Measurements from ENCODE around the gene ZNF333.
"Not testable (repeated sequence)": the region's sequence is repeated elsewhere in the genome, so short reads cannot be mapped to it uniquely, and the experiment has no call there.

Gene ZNF333

DNA sequence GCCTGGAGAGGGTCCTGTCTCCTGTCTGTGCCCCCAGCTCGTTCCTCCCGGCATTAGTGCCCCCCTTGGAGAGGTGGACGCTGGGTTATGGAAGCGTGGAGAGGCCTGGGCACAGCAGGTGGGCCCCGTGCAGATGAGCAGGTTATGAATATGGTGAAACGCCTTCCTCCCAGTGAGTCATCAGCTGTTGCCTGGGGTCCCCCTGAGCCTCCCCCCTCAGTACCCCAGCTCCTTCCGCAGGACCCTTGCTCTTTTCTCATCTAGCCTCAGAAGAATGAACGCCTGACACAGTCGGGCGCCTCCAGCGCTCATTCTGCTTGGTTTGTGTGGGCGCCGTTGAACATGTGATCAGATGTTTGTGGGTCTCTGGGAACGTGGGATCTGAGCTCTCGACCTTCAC is 76.0 kb downstream of the ZNF333 start:
- not testable (repeated sequence) for FAIRE-seq

DNA sequence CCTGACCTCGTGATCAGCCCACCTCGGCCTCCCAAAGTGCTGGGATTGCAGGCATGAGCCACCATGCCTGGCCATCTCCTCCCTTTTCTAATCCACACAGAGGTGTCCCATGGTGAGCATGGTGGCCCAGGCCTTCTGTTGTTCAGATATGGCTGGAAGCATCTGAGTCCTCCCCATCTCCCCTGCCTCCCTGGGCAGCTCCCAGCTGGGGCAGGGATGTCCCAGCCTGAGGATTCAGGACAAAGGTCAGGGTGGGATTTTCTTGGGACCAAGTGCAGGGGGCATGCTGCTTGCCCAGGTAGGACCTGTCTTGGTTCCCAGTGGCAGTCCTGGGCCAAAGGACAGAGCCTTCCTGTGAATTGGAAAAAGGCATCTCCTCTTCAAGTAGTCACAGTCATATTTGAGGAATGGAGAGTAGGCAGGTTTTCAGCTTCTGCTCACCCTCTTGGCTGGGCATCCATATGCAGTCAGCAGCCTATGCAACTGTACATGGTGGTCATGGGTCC is 77.7 kb downstream of the ZNF333 start:
- no peak for DNase-seq (ENCODE audit: insufficient read length, low spot score)
- no peak for FAIRE-seq

More for the DNA sequence above, 76.0 kb downstream of the ZNF333 start:
- DNase-seq (ENCODE audit: insufficient read length, low spot score) = not testable (repeated sequence)

DNA sequence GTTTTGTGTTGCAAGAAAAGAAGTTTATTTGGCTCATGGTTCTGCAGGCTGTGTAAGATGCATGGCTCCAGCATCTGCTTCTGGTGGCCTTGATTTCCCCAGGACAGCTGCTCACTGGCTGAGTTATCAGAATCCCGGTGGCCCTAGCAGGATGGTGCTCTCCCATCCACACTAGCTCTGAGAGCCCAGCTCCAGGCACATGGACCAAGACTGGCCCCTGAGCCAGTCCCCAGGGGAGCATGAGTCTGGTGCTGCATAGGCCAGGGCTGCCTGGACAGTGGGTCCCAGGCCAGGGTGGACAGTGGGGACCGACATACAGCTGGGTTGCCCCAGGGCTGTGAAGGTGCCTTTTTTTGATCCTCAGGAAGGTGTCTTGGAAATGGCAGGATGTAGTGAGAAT is 78.2 kb downstream of the ZNF333 start:
- DNase-seq (ENCODE audit: insufficient read length, low spot score) = no peak
- FAIRE-seq = no peak

DNA sequence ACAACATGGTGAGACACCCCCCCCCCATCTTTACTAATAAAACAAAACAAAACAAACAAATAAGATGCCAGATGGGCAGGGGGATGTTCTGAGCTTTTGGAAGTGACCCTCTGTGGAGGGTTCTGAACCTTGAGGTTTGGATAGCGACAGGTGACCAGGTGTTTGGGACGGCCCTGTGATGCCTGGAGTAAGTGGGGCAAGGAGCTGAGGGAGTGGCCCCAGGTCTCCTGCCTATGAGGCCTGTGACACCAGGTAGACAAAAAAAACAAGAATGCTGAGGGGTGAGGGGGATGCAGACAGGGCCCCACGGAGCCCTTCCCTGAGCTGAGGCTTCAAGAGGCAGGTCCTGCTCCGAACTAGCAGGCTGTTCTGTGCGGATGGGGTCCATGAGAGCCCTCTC is 79.4 kb downstream of the ZNF333 start:
- FAIRE-seq (no peak), DNase-seq (ENCODE audit: insufficient read length, low spot score) (no peak)

DNA sequence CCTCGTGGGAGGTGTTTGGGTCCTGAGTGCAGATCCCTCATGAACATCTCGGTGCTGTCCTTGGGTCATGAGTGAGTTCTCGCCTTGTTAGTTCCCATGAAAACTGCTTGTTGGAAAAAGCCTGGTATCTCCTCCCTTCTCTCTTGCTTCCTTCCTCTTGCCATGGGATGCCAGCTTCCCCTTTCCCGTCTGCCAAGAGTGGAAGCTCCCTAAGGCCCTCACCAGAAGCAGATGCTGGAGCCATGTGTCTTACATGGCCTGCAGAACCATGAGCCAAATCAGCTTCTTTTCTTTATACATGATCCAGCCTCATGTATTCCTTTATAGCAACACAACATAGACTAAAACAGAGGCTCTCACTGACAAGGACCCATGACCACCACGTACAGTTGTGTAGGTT is 80.3 kb downstream of the ZNF333 start:
- no peak for FAIRE-seq
- no peak for DNase-seq (ENCODE audit: insufficient read length, low spot score)

DNA sequence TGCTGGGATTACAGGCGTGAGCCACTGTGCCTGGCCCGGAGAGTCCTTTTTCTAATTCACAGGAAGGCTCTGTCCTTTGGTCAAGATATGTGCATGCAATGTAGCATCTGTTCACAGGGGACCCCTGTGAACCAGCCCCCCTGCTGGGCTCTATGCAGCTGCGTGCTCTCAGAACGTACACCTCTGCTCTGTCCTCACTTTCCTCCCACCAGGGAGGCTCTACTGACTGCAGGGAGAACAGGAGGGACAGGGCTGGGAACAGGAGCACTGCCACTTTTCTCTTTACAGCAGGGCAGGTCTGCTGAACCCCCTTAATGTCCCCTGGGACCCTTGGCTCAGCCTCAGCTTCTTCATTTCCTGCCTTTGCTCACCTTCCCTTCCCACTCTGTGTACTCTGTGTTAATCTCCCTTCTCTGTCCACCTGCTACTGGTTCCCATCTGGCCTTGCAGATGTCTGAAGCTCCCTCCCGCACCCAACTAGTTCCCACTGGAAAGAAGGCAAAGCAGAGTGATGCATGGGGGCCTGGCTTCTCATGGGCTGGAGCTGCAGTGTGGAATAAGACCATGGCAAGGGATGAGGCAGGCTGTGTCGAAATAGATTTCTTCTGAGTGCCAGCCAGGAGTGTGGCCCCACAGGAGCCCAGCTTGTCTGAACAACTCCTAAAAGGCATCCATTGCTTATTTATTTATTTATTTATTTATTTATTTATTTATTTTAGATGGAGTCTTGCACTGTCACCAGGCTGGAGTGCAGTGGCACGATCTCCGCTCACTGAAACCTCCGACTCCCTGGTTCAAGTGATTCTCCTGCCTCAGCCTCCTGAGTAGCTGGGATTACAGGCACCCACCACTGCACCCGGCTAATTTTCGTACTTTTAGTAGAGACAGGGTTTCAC is 81.3 kb downstream of the ZNF333 start:
- FAIRE-seq (no peak), DNase-seq (ENCODE audit: insufficient read length, low spot score) (no peak)

DNA sequence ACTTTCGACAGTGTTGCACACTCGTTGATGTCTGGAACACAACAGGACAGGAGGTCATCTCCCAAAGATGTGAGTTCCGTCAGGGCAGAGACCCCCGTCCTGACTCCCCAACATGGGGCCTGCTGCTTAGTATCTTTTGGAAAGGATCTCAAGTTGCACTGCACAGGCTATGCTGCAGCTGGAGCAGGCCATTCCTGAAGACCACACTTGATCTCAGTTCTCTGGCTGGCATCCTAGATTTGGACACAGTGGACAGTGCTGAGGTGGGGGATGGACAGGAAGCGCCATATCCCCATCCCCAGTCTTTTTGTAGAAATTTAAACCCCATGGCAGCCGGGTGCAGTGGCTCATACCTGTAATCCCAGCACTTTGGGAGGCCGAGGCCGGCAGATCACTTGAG is 82.6 kb downstream of the ZNF333 start:
- no peak for FAIRE-seq

DNA sequence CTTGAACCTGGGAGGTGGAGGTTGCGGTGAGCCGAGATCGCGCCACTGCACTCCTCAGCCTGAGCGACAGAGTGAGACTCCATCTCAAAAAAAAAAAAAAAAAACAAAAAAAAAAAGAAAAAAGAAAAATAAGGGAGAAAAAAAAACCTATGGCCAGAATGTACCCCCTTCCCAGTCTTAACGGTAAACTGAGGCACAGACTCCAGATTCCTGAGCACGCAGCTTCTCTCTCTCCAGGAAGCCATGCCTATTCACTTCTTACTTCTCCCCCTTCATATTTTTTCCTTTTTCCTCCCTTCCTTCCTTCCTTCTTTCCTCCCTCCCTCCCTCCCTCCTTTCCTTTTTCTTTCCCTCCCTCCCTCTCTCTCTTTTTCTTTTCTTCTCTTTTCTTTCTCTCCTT is 83.1 kb downstream of the ZNF333 start:
- DNase-seq (ENCODE audit: insufficient read length, low spot score) (no peak), FAIRE-seq (no peak)

More for the DNA sequence above, 82.6 kb downstream of the ZNF333 start:
- no peak for DNase-seq (ENCODE audit: insufficient read length, low spot score)

DNA sequence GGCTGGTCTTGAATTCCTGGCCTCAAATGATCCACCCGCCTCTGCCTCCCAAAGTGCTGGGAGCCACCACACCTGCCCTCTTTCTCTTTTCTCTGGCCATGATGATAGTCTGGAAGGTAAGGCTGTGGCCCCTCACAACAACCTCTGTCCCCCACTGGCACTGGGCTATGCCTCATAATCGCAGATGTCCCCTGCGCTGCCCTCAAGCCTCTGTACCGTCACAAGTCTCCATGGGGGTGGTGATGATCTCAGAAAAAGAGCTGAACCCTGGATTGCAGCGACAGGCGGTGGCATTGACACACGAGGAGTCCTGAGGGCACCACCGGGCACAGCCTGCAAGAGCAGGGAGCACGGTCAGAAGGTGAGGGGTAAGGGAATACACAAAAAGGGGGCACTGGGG is 83.9 kb downstream of the ZNF333 start:
- FAIRE-seq; DNase-seq (ENCODE audit: insufficient read length, low spot score): not testable (repeated sequence)

DNA sequence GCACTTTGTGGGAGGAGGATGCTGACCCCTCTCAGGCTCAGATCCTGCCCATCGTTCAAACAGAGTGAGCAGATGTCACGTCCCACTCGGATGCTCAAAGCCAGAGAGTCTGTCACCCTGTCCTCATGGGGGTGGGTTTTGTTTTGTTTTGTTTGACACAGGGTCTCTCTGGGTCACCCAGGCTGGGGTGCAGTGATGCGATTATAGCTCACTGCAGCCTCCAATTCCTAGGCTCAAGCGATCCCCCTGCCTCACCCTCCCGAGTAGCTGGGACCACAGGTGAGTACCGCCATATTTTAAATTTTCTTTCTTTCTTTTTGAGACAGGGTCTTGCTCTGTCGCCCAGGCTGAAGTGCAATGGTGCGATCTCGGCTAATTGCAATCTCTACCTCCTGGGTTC is 84.5 kb downstream of the ZNF333 start:
- no peak for DNase-seq (ENCODE audit: insufficient read length, low spot score)
- no peak for FAIRE-seq

DNA sequence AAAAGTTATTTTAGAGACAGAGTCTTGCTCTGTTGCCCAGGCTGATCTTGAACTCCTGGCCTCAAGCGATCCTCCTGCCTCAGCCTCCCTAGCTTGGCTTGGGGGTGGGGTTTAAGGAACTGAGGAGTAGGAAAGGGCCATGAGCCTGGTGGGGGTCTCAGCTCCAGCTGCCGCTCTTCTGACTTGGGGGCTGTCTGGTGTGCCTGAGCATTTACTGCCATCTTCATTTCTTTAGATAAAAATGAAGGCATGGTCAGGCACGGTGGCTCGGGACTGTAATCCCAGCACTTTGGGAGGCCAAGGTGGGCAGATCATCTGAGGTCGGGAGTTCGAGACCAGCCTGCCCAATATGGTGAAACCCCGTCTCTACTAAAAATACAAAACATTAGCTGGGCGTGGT is 85.5 kb downstream of the ZNF333 start:
- not testable (repeated sequence) for FAIRE-seq; DNase-seq (ENCODE audit: insufficient read length, low spot score)

DNA sequence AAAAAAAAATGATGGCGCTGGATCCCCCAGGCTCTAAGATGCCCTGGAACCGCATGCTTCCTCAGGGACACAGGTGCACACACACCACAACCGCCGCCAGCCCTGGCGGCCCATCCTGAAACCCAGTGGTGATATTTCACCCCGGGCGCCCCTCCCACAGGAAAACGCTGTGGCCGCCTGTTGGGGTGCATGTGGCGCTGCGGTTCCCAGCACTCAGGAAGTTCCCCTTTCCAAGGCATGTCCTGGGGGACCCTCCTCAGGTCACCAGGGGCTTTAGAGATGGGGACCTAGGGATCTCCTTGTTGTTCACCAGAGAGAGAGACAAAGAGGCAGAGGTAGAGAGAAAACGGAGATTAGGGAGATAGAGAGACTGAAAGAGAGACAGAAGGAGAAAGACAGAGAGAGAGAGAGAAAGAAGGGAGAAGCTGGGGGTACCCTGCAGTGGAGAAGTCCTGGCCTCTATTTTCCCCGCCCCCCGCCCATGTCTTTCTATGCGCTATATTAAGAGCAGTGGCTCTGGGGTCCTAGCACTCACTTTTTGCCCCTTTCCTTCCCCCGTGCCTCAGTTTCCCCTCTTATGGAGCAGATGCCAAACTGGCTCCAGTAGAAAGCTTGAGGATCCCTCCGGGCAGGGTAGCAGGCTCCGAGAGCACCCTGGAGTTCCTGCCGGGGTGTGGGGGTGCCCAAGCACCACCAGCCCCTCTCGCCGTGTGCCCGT is 86.2 kb downstream of the ZNF333 start:
- FAIRE-seq (no peak), DNase-seq (ENCODE audit: insufficient read length, low spot score) (no peak)

DNA sequence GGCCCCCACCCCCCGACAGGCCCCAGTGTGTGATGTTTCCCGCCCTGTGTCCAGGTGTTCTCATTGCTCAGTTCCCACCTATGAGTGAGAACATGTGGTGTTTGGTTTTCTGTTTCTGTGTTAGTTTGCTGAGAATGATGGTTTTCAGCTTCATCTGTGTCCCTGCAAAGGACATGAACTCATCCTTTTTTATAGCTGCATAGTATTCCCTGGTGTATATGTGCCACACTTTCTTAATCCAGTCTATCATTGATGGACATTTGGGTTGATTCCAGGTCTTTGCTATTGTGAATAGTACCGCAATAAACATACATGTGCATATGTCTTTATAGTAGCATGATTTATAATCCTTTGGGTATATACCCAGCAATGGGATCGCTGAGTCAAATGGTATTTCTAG is 87.8 kb downstream of the ZNF333 start:
- FAIRE-seq; DNase-seq (ENCODE audit: insufficient read length, low spot score): not testable (repeated sequence)

DNA sequence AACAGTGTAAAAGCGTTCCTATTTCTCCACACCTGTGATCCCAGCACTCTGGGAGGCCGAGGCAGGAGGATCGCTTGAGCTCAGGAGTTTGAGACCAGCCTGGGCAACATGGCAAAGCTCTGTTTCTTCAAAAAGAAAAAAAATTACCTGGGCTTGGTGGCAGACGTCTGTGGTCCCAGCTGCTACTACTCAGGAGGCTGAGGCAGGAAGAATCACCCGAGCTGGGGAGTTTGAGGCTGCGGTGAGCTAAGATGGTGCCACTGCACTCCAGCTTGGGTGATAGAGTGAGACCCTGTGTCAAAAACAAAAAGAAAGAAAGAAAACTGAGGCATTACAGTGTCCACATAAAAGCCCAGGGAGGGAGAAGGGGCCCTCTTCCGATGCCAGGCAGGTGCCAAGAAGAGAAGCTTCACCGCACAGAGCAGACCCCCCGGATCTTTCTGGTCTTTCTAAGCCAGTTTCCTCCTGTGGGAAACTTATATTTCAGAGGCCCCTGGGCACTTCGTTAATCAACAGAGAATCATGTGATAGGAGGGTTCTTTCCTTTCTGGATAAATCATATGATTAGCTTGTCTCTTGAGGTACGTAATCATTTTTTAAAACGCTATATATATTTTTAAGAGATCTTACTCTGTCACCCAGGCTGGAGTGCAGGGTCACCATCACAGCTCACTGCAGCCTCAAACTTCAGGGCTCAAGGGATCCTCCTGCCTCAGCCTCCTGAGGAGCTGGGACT is 88.4 kb downstream of the ZNF333 start, which contains the start of gene ADGRE2:
Gene ADGRE2, minus strand, starts transcription at position 451 of the 736 bp plus-strand sequence. CDS start 1,804 bp downstream, outside the sequence.
- not testable (repeated sequence) for DNase-seq (ENCODE audit: insufficient read length, low spot score); FAIRE-seq

DNA sequence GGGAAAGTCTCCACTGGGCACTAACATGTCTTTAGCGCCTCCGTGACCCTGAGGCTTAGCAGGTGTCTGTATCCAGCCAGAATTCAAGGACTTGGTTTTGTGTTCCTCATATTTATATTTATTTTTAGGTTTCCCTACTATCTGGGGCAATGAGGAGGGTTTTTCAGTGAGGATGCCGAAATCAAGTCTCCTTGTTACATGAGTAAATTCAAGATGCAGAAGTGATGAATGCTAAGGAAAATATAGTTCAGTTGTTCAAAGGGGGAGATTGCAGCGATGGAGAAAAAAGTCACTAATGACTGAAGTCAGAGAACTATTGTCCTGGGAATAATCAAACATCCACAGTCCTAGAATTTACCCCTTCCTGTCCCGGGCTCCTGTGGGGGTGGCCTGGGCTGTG is 89.3 kb downstream of the ZNF333 start:
- DNase-seq (ENCODE audit: insufficient read length, low spot score) (no peak), FAIRE-seq (no peak)

DNA sequence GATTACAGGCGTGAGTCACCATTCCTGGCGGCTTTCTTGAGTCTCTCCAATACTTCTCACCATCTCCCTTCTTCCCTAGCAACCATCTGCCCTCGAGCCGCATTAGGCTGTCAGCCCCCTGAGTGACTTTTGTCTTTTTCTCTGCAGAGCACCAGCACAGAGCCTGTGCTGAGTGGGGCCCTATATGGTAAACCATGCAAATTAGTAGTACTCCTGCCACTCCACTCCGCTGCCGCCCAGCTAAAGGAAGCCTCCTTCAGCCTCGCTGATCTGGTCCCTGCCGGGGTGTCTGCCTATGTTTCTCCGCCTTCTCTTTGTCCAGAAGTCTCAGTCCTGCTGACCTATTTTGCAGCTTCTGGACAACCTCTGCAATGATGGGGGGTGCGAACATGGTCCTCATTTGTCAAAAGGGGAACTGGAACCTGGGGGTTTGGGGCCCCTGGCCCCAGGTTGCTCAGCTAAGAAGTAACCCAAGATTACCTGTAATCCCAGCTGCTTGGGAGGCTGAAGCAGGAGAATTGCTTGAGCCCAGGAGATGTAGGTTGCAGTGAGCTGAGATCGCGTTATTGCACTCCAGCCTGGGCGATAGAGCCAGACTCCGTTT is 90.9 kb downstream of the ZNF333 start:
- not testable (repeated sequence) for DNase-seq (ENCODE audit: insufficient read length, low spot score); FAIRE-seq

DNA sequence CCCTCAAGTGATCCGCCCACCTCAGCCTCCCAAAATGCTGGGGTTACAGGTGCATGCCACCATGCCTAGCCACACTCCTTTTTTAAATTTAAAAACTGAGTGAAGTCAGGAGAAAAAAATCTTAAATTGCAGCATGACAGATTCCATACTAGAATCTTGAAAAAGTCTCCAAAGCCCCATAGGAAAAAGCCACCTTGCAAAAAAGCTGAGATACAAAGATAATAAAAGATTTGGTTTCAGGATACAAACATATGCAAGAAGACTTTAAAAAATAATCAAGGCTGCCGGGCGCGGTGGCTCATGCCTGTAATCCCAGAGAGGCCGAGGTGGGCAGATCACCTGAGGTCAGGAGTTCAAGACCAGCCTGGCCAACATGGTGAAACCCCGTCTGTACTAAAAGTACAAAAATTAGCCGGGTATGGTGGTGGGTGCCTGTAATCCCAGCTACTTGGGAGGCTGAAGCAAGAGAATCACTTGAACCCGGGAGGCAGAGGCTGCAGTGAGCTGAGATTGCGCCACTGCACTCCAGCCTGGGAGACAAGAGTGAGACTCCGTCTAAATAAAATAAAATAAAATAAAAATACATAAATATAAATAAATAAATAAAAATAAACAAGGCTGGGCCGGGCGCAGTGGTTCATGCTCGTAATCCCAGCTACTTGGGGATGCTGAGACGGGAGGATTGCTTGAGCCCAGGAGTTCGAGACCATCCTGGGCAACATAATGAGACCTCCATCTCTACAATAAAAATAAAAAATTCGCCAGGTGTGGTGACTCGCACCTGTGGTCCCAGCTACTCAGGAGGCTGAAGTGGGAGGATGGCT is 92.1 kb downstream of the ZNF333 start:
- FAIRE-seq; DNase-seq (ENCODE audit: insufficient read length, low spot score): not testable (repeated sequence)

DNA sequence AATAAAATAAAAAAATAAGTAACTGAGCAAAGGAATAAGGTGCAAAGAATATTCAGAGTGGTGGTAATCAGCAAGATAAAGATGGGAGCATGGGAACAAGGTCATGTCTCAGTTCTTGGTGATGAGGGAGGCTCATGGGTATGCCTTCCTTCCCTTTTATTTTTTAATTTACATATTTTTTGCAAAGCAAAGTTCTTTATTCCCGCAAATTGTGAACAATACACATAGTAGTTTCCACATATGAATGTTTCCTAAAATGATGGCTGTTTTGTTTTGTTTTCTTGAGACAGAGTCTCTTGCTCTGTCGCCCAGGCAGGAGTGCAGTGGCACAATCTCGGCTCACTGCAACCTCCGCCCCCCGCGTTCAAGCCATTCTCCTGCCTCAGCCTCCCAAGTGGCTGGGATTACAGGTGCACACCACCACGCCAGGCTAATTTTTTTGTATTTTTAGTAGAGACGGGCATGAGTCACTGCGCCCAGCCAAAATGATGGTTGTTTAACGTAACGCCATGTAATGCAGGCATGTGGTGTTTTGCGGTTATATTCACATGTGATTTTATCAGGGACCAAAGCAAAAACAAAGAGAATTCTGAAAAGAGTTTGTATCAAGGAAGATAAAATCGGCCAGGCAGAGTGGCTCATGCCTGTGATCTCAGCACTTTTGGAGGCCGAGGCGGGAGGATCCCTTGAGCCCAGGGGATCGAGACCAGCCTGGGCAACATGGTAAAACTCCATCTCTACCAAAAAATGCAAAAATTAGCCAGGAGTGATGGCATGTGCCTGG is 93.0 kb downstream of the ZNF333 start:
- FAIRE-seq (no peak), DNase-seq (ENCODE audit: insufficient read length, low spot score) (no peak)
